ENCODE data around the gene RAB4A.

The RAB4A gene, protein sequence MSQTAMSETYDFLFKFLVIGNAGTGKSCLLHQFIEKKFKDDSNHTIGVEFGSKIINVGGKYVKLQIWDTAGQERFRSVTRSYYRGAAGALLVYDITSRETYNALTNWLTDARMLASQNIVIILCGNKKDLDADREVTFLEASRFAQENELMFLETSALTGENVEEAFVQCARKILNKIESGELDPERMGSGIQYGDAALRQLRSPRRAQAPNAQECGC

DNA sequence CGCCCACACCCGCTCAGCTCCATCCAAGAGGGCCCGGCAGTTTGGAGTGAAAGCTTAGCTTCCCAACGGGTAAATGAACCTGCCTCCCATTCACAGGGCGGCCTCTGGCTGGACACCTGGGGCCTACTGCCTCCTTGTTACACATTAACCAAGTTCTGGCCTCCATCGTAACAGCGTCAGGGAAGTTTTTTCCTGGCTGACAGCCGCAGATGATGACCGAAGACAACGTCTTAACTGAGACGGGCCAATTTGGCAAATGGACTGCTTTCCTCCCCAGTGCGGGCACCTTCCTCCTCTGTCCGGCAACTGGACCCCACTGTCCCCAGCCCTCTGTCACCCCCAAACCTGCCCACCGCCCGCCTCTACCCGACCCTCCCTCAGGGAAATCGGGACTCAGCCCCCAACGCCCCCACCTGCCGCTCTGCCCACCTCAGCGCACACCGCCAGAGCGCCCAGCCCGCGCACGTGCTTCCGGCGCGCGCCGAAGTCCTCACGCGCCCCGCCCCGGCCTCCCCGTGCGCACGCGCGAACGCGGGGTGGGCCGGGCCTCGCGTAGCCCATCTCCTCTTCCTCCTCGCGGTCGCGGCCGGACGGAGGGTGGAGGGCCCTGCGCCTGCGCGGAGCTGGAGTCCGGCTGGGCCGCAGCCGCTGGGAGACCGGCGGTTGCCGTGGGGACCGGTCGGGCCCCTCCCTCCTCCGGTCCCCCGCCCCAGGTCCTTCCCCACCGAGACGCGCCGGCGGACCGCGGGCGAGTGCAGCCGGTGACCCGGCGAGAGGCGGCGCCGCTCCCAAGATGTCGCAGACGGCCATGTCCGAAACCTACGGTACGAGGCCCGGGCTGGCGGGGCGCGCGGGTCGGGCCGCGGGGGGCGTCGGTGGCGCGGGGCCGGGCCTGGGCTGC is at the start of gene RAB4A:
TSS of gene RAB4A (plus strand) at position 565 of the 901 bp plus-strand sequence. CDS start at position 794, 229 bp downstream.
- DNase-seq = peak; percentile 88

DNA sequence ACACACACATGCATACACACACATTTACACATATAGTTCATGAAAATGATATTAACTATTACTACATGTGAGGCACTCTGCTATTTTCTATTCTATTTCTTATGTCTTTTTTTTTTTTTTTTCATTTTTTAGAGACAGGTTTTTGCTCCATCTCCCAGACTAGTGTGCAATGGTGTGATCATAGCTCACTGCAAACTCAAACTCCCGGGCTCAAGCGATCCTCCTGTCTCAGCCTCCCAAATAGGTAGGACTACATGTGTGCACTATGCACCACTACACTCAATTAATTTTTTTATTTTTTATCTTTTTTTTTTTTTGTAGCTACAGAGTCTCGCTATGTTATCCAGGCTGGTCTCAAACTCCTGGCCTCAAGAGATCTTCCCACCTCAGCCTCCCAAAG is 48.8 kb upstream of the RAB4A start:
- DNase-seq = no peak

- no peak for DNase-seq
Observed at GRCh38 chr1:229223498-229223897, 47.4 kb upstream of the RAB4A start.

DNA sequence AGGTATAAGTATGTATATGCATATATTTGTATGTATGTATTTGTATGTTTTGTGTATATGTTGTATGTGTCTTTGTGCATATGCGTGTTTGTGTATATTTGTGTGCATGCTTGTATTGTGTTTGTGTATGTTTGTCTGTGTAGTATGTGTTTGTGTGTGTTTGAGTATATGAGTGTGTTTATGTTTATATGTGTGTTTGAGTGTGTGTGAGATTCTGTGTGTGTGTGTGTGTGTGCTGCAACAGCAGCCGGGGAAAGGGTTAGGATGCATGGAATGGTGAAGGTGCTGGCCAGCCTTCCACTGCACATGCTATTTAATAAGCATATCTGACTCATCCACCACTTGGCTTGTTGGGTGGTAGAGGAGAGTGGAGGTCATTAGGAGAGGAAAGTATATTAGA is 46.6 kb upstream of the RAB4A start:
- DNase-seq = no peak

DNA sequence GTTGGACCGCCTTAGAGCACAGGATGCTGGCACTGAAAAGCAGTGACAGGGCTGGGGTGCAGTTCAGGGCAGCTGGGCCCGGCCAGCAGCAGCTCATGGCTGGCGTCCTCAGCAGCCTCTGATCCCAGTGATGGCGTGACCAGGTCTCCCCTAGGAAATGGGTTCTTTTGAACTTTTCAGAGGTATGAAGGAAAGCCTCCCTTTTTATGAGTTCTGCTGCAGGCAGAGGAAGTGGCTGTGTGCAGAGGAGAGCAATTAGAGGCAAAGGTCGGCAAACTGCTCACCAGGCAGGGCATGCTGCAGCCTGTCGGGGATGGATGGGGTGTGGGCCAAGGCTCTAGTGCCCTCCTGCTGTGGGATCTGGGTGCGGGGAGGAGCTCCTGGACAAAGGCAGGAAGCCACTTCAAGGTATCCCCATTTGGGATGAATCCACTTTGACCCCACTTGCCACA is 45.6 kb upstream of the RAB4A start:
- DNase-seq = no peak

- no peak for DNase-seq
Observed at GRCh38 chr1:229226796-229227195, 44.1 kb upstream of the RAB4A start.

DNA sequence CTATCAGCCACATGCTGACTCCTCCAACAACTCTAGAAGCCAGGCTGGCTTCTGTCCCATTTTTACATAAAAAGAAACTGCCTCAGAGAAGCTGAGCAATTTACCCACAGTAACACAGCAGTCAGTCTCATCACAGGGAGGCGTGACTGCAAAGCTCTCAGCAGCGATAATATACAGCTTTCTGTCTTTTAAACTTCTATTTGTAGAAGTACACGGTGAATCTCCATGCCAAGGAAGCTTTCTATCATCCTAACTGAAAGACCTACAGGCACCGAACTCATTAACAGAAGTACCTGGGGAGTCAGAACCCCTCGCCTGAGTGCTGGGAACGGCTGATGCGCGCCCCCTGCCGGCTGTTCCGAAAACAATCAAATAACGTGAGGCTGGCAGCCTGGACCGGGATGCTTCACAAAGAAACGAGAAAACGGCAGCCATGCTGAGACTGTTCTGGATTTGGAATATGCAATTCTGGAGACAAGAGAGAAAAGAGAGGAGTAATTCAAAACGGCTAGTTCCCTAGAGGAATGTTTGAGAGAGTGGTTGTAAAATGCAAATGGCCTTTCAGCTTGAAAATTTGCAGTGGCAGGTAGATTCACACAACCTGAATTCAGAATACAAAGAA is 43.5 kb upstream of the RAB4A start:
- DNase-seq = peak; percentile 79

DNA sequence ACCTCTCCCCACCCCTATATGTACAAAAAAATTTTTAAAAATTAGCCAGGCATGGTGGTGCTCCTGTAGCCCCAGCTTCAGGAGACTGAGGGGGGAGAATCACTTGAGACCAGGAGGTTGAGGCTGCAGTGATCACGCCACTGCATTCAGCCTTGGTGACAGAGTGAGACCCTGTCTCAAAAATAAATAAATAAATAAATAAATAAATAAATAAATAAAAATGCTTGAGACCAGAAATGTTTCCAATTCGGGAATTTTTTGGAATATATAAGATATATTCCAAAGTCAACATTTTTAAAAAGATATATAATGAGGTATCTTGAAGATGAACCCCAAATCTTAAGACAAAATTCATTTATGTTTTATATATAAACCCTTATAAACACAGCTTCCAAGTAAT is 42.4 kb upstream of the RAB4A start:
- DNase-seq = no peak

GRCh38 chr1:229229137-229229720 is 41.7 kb upstream of the RAB4A start:
- no peak for DNase-seq

- DNase-seq = no peak
Observed at GRCh38 chr1:229229721-229230139, 41.2 kb upstream of the RAB4A start.

GRCh38 chr1:229230140-229230892 is 40.6 kb upstream of the RAB4A start:
- DNase-seq = no peak

- DNase-seq = no peak
Observed at GRCh38 chr1:229230893-229231753, 39.8 kb upstream of the RAB4A start.

DNA sequence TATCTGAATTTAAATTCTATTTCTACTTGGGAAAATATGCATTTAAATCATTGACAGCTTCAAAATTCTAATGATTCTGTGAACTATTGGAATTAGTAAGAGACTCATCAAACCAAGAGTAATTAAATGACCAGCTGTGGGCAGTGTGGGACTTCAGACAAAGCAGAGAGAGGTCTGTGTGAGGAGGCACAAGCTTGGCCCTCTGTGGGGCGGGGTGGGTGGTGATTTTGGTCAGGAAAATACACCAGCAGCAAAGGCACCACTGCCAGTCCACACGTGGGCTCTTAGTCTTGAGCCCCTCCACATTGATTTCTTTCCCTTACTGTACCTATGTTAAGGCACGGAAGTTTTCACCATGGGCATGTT is 39.2 kb upstream of the RAB4A start:
- DNase-seq = no peak

- DNase-seq = no peak
Observed at GRCh38 chr1:229234870-229235472, 35.9 kb upstream of the RAB4A start.

GRCh38 chr1:229237320-229237719 is 33.6 kb upstream of the RAB4A start:
- no peak for DNase-seq

GRCh38 chr1:229238231-229238630 is 32.7 kb upstream of the RAB4A start:
- DNase-seq = no peak

- no peak for DNase-seq
Observed at GRCh38 chr1:229238674-229239415, 32.1 kb upstream of the RAB4A start.

DNA sequence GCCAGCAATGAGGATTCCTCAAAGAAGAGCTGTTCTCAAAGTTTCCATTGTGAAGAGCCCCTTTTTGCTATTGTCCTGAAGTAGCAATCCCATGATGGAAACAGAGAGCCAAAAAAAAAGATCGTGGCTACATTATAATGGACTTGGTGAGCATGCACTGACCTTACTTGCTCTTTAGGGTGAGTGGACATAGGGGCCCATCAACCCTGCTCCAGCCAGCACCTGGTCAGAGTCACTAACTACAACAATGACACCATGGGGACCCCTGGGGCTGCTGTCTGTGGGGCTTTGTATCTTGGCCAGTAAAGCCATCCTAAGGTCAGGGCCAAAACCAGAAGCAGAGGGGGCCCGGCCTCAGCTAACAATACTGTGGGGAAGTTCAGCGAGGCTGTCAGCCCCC is 30.4 kb upstream of the RAB4A start:
- DNase-seq = no peak

GRCh38 chr1:229241390-229241789 is 29.5 kb upstream of the RAB4A start:
- no peak for DNase-seq

DNA sequence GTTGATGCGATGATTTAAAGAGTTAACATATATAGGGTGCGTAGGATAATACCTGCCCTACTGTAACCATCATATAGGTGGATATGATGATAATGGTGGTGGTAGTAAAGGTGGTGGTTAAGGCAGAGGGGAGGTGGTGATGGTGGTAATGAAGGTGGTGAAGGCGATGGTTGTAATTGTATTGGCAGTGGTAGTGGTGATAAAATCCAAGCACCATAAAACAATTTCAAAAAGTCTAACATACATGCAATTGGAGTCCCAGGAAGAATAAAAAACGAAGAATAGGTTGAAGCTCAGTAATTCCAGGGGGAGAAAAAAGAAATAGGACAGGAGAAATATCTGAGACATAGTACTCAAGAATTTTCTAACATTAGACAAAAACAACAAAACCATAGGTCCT is 27.3 kb upstream of the RAB4A start:
- DNase-seq = no peak

GRCh38 chr1:229244091-229244490 is 26.8 kb upstream of the RAB4A start:
- DNase-seq = no peak
